HG02623 (cell line): Measurements from ENCODE around the gene EBF3.

Experiments used
- ATAC-seq: cut with Tn5 transposase; IDR thresholded peaks from one replicate; pipeline ENCODE4 v1.9.1; 2021; ENCODE audit warnings: moderate library complexity; ENCODE audit not compliant: unreplicated experiment

EBF3 gene

GRCh38 chr10:129857242-129857960 is 106.7 kb downstream of the EBF3 start:
- ATAC-seq: no peak

DNA sequence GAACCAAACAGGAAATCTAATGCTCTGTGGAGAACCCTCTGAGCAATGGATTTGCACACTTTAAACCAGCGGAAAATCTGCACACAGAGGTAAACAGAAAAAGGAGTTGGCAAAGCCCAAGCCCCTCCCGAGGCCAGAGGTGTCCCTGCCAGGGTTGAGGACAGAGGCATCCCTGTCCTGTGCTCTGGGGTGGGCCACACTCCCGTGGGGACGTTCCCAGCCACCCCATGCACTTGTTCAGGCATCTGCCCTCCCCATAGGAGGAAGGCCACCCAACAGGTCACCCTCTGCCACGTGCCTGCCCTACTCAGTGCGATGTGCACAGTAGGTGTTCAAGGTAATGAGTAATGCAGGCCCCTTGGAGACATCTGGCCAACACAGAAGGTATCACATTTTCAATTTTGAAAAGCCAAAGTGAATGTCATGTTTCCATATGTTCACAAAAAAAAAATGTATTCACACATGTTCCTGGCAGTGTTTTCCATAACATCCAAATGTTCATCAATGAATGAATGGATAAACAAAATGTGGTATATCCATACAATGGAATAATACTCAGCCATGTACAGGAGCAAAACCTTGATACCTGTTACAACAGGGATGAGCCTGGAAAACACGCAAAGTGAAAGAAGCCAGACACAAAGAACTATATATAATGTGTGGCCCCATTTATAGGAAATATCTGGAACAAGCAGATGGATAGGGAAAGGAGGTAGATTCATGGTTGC is 108.1 kb downstream of the EBF3 start:
- ATAC-seq: no peak

- no peak for ATAC-seq
Observed at GRCh38 chr10:129854796-129855705, 109.0 kb downstream of the EBF3 start.

- ATAC-seq: no peak
Observed at GRCh38 chr10:129854158-129854557, 109.9 kb downstream of the EBF3 start.

GRCh38 chr10:129853562-129853903 is 110.5 kb downstream of the EBF3 start:
- ATAC-seq: no peak

GRCh38 chr10:129852829-129853561 is 111.1 kb downstream of the EBF3 start:
- ATAC-seq: no peak

- no peak for ATAC-seq
Observed at GRCh38 chr10:129851941-129852640, 112.0 kb downstream of the EBF3 start.

GRCh38 chr10:129850790-129851189 is 113.3 kb downstream of the EBF3 start:
- ATAC-seq: no peak

DNA sequence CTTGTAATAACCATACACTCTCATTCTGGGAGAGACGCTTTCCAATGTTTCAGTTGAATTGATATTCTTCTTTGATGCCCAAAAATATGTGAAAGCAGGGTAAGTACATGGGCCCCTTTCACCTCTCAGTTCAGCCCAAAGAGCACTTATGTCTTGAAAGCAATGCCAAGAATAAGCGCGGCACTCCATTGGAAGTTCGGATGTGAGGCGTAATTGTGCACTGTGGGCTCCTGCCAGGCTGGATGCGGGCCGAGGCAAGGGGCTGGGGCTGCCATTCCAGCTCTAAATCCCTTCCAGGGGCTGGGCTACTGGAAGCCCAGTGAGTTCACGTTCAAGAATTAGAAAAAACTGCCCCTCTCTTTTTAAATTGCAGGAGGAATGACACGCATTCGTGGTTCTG is 113.8 kb downstream of the EBF3 start:
- ATAC-seq: no peak

- ATAC-seq: no peak
Observed at GRCh38 chr10:129849853-129850252, 114.2 kb downstream of the EBF3 start.

- ATAC-seq: no peak
Observed at GRCh38 chr10:129849452-129849750, 114.7 kb downstream of the EBF3 start.

GRCh38 chr10:129848696-129849451 is 115.2 kb downstream of the EBF3 start:
- ATAC-seq: no peak

DNA sequence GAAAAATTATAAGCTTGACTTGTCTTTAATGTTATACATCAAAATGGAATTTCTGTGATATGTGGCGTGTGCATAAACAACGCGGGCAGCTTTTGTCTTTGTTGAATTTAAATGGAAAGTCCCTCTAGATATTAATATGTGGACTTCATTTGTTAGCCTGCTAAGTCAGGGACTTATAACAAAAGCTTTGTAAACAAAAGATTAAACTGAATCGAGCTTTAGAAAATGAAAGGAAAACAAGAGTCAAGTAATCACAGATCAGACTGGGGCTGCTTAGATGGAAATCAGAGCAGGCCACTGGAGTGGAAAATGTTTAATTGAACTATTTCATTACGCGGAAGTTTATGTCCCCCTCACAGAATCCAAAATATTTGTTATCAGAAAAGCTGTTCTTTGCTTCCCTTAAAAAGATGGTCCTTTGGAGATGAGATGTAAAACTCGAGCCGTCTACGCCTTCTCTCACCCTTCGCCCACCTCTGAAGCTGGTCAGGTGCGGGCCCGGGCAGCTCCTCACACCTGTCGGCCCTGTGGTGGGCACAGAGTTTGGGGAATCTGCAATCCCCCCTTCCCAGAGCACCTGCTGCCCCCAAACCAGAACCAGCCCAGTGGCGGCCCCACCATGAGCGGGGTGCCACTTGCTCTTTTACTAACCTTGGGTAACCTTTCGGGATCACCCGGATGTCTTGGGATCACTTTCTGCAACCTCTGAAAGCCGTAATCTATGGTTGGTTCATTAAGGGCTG is 116.2 kb downstream of the EBF3 start:
- no peak for ATAC-seq

DNA sequence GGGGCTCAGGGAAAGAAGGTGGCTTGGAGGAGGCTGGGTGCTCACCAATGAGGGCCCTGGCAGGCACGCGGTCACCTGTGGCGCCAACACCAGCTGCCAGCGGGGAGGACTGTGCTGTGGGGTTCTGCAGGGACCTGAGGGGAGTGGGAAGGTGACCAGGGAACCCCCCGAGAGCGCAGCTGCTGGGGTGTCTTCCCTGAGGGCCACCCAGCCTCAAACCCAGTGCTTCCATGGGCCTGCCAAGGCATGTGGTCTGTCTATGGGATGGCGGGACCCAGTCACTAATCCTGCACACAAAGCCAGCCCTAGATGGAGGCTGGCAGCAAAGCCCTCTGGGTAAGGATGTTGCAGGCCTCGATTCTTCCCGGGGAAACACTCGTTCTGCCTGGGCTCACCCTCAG is 117.1 kb downstream of the EBF3 start:
- no peak for ATAC-seq

DNA sequence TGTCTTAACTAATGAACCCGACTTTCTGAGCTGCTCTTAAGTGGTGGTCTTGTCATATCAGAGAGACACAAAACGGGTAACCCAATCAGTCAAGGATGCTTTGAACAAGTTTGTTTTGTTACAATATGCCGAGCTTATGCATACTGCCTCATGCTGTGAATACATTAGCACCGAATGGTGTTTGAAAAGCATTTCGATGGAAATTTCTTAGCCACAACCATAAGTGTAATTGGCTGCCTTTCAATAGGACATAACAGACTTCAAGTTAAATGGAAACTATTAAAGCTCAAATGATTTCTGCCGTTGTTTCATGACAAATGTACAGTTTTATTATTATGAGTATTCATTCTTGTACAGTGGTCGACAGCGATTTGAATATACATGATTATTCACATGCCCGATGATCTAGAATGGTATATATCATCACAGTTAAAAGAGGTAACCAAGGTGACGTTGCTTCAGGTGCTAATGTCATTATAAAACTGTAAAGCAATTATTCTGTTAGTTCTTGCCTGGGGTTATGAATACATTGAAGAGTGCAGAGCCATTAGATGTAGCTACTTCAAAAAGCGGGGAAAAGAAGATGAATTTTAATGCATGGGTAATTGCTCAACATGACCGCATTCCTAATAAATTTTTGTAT is 118.8 kb downstream of the EBF3 start:
- no peak for ATAC-seq

DNA sequence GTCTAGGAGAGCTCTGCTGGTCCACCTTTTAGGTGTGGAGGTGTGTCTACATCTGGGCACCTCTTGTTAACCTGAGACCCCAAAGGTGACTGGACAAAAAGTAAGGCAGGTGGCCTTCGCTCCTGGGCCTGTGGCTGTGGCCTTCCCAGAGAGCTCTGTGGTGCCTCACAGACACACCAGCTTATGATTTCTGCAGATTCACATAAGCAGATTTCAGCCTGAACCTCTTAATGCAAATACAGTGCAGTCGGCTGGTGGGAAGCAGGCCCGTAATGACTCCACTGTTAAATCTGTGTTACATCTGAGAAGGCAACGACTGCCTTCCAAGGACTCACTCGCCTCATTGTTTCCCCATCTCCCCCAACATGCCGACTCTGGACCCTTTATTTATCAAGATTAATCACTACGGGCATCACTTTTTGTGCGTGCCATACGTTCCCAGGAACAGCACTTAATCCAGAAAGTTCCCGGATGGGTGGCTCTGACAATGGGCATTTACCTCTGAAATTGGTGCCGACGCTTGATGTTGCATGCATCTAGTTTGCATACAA is 119.8 kb downstream of the EBF3 start:
- no peak for ATAC-seq

- ATAC-seq: no peak
Observed at GRCh38 chr10:129843702-129844101, 120.4 kb downstream of the EBF3 start.

GRCh38 chr10:129843131-129843541 is 120.9 kb downstream of the EBF3 start:
- no peak for ATAC-seq
